Peyer's patch (tissue), 4 donors: Measurements from ENCODE around the gene TMEM150A.

Experiments used
- POLR2A ChIP-seq, 2 donors: fragments of 450-650 bp; IDR thresholded peaks; one replicate each; pipeline ENCODE4 v1.5.1; 2017; ENCODE audit warnings: antibody characterized with exemption in 2 of 2, mild to moderate bottlenecking in 2 of 2, moderate library complexity in 2 of 2
- TF ChIP-seq, protein P1 (sequence below), 6 experiments: fragments of 450-650 bp in 4 of 6; fragments of 200-600 bp in 2 of 6; sonication (generic) in 1 of 6; IDR thresholded peaks; one replicate each; pipeline ENCODE4 v1.5.1; 2017 to 2019; ENCODE audit warnings: antibody characterized with exemption in 6 of 6, mild to moderate bottlenecking in 3 of 6, moderate library complexity in 1 of 6

DNA sequence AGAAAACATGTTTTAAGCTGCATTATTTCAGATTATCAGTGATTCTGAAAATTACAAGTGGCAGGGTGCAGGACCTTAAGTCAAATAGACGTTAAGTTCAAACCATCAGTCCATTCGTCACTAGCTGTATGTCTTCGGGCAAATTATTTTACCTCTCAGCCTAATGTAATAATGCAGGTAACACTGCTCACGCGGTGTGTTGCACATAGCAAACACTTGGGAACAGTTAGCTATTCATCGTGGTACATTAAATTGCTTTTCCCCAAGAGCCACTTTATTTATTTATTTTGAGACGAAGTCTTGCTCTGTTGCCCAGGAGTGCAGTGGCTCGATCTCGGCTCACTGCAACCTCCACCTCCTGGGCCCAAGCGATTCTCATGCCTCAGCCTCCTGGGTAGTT lies 53.4 kb downstream of the TMEM150A start:
- TF ChIP-seq POLR2A (IDR thresholded peaks at IDR 0.05), result no peak
- TF ChIP-seq, protein P1, sequence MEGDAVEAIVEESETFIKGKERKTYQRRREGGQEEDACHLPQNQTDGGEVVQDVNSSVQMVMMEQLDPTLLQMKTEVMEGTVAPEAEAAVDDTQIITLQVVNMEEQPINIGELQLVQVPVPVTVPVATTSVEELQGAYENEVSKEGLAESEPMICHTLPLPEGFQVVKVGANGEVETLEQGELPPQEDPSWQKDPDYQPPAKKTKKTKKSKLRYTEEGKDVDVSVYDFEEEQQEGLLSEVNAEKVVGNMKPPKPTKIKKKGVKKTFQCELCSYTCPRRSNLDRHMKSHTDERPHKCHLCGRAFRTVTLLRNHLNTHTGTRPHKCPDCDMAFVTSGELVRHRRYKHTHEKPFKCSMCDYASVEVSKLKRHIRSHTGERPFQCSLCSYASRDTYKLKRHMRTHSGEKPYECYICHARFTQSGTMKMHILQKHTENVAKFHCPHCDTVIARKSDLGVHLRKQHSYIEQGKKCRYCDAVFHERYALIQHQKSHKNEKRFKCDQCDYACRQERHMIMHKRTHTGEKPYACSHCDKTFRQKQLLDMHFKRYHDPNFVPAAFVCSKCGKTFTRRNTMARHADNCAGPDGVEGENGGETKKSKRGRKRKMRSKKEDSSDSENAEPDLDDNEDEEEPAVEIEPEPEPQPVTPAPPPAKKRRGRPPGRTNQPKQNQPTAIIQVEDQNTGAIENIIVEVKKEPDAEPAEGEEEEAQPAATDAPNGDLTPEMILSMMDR (IDR thresholded peaks at IDR 0.05), result no peak
